DND-41 (cell line): Measurements from ENCODE around the gene STARD8.

Experiments used
- EZH2 ChIP-seq: IDR thresholded peaks from 3 replicates; pipeline ENCODE4 v1.6.1; 2012; ENCODE audit warnings: borderline replicate concordance, low read depth, mild to moderate bottlenecking, moderate library complexity, low read length, inconsistent platforms; ENCODE audit not compliant: severe bottlenecking
- TF ChIP-seq, protein P1 (sequence below): IDR thresholded peaks from 2 replicates; pipeline ENCODE4 v1.5.1; 2012; ENCODE audit warnings: borderline replicate concordance, low read length, moderate library complexity, mild to moderate bottlenecking; ENCODE audit not compliant: poor library complexity, severe bottlenecking; ENCODE audit errors: extremely low read depth

DNA sequence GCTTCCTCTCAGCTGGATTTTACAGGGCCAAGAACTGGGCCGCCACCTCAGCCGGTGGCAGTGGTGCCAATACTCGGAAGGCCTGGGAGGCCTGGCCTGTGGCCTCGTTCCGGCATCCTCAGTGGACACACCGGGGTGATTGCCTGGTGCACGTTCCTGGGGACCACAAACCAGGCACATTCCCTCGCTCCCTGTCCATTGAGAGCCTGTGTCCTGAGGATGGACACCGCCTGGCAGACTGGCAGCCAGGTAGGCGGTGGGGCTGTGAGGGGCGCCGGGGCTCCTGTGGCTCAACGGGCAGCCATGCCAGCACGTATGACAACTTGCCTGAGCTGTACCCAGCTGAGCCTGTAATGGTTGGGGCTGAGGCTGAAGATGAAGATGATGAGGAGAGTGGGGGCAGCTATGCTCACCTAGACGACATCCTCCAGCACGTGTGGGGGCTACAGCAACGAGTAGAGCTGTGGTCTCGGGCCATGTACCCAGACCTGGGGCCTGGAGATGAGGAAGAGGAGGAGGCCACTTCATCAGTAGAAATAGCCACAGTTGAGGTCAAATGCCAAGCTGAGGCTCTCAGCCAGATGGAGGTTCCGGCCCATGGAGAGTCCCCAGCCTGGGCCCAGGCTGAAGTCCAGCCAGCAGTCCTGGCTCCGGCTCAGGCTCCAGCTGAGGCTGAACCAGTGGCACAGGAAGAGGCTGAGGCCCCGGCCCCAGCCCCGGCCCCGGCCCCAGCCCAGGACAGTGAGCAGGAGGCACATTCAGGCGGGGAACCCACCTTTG lies 70.4 kb downstream of the STARD8 start:
- TF ChIP-seq, protein P1, sequence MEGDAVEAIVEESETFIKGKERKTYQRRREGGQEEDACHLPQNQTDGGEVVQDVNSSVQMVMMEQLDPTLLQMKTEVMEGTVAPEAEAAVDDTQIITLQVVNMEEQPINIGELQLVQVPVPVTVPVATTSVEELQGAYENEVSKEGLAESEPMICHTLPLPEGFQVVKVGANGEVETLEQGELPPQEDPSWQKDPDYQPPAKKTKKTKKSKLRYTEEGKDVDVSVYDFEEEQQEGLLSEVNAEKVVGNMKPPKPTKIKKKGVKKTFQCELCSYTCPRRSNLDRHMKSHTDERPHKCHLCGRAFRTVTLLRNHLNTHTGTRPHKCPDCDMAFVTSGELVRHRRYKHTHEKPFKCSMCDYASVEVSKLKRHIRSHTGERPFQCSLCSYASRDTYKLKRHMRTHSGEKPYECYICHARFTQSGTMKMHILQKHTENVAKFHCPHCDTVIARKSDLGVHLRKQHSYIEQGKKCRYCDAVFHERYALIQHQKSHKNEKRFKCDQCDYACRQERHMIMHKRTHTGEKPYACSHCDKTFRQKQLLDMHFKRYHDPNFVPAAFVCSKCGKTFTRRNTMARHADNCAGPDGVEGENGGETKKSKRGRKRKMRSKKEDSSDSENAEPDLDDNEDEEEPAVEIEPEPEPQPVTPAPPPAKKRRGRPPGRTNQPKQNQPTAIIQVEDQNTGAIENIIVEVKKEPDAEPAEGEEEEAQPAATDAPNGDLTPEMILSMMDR: no peak
- no peak for TF ChIP-seq EZH2
